NK-92 treated with Interleukin-12 subunit alpha and Interleukin-12 subunit beta, amount 100 ng/mL, for 24 hours (cell line): ENCODE results near the gene LRRK2.
"Not testable (repeated sequence)": the region's sequence is repeated elsewhere in the genome, so short reads cannot be mapped to it uniquely, and the experiment has no call there.

ENCODE experiments used
- DNase-seq: peaks from one replicate; lab custom pipeline; 2025; lab: John Stamatoyannopoulos, UW

LRRK2 gene

DNA sequence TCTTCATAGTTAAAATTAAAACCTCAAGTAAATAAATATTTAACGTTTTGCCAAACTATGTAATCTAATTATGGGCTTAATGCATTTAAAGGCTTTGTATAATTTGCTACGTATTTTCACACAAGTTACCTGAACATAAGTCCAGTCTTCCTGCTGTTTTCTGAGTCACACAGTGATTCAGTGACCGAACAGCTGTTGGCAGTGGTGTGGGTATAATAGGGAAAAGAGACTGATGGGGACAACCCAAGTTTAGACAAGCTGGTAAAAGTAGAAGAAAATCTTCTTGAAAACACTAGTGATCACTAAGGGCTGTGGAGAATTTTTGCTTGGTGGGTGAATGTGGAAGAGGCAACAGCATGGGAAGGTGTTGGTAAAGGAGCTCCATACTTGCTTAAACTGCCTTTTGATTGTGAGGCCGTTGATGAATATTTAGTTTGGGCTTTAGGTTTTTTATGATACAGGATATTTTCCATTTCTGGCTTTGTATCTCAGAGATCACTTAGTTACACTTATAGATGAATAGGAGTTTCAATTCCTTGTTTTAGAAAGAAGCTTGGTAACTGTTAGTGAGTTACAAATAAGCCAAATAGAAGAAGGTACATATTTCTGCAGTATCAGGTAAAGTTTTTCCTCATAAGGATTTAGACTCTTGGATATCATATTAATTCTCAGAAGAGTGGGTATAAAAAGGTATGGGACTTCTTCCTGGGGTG, 23.9 kb downstream of the LRRK2 start:
- DNase-seq: no peak

DNA sequence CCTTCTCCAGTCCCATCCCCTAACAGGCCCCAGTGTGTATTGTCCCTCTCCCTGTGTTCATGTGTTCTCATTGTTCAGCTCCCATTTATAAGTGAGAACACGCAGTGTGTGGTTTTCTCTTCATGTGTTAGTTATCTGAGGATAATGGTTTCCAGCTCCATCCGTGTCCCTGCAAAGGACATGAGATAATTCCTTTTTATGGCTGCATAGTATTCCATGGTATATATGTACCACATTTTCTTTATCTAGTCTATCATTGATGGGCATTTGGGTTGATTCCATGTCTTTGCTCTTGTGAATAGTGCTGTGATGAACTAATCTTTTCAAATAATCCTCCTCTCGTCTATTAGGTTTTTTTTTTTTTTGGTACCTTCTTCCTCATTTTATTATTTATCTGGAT, 25.9 kb downstream of the LRRK2 start:
- DNase-seq: not testable (repeated sequence)

DNA sequence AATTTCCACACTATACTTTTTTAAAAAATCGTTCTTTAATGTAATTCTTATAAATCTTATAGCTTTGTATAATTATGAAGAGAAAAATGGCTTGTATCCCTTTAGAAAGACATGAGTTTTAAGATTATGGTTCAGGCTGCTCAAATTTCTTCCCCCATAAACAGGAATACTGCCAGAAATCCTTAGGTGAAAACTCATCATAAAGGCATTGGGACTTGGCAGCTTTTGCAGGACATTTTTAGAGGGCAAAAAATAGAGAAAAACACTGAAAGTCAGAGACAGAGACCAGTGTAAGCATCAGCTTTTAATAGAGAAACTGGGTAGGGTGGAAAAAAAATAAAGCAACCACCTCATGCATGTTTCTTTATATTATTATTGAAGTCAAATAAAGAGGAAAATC, 29.1 kb downstream of the LRRK2 start:
- no peak for DNase-seq

DNA sequence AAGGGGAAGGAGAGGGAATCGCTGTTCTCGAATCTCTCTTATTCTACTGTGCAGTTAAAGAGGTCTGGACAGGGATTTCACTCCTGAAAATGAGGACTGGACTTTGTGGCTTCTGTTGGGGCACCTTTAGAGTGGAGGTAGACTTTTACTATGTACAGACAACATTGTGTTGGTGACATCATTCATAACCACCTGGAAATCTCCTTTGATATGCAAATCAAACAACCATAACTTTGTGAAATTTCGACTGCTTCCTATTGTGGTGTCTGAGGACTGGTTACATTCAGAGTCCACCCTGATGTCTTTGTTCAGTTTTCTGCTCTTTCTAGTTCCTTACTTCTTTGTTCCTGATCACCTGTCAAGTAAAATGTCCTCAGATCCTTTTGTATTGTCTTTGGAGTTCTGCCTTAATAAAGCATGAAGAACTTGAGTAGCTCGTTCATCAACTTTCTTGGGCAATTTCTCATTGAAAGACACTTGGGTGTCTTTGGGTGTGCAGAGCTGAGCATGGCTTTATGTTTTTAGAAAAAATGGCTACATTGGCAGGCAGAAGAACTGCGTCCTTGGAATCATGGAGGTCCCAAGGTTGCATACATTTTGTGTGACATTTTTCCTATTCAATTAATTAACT, 29.8 kb downstream of the LRRK2 start:
- DNase-seq: no peak

DNA sequence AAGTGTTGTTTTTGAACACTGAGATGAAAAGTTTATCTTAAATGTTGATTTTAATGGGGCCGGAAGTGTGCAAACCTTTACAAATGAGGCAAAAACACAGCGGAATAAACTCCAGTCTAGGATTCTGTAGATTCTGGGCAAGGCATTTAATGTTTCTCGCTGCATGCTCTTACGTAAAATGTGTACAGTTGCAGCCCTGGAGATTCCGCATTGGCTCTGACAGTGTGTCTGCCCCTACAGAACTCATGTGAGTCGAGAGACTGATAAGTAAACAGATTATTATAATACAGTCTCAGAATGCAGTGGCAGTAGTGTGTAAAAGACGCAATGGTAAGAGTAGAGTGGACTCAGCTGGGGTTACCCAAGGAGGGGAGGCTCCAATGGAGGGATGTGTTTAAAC, 33.6 kb downstream of the LRRK2 start:
- no peak for DNase-seq

DNA sequence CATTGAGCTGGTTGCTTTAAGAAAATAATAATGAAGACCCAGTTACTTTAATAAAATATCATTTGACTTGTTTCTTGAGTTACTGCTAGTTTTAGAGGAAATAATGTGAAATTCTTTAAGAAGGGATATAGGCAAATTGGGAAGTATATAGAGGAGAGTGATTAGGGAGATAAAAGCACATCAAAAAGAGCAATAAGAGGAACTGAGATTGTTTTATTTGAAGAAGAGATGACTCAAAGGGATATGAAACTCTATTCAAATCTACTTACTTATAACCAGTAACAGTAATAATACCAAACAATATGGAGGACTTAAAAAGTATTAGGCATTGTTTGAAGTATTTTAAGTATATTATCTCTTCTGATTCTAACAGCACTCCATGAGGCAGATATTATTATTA, 37.1 kb downstream of the LRRK2 start:
- DNase-seq: no peak

DNA sequence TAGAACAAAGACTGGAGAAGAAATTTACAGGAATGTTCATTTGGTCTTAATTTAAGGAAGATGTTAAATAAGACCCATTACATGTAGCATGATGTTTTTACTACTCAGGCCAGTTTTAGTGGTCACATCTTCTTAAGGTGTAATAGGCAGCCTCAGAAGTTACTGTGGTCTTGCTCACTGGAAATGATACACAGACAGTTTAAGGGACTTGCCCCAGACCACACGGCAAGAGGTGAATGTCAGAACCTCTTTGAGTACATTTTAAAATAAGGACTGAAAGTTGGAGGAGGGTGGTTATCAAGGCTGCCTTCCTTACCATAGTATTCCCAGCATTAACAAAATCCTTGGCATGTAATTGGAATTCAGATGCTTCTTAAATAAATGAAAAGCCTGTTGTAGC, 37.9 kb downstream of the LRRK2 start:
- DNase-seq: no peak

DNA sequence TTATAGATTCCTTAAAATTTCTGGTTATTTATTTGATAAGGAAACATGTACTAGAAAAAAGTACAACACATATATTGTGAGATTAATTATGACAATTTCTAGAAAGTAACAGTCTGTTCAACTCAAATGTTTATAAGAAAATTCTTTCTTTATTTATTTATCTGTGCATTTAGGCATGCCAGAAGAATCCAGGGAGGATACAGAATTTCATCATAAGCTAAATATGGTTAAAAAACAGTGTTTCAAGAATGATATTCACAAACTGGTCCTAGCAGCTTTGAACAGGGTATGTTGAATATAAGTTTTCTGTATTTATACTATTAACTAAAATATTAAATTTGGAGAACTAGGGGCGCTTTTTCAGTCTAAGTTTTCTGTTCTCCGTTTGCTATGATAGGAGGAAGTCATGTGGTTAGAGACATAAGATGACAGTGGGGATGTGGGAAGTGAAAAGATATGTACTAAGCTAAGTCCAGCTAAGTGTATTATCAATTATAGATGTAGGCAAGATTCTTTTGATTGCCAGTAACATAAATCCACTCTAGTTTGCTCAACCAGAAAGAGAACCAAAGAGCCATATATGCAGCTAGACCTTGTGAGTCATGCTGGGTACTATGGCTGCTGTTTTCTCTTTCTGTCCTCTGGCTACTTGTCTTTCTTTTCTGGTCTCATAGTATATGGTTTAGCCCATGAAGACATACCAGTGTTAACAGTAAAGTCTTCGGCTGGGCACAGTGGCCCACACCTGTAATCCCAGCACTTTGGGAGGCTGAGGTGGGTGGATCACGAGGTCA, 39.0 kb downstream of the LRRK2 start:
- DNase-seq: no peak

DNA sequence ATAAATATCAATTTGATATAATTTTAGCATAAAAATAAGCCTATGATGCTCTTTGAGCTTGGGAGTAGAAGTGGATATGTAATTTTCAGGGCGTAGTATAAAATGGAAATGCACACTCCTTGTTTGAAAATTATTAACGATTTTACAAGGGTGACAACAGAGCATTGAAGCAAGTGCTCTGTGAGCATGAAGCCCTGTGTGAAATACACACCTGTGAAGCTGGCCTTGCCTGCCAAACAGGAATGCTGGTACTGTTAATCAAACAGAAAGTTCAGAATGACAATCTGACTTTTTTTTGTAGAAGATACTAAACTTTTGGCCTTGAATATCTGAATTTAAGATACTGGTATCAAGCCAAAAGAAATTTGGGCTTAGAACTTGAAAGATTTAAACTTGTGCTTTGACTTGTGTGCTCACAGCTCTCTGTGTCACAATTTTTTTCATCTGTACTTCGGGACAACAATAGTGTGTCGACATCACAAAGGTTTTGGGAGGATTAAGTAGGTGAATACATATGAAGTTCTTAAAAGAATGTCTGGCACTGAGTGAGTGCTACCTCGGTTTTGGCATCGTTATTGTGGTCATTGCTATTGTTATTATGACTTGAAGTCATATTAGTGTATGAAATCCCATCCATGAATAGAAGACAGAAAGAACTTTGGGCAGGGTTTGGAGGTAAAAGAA, 47.3 kb downstream of the LRRK2 start:
- DNase-seq: no peak

DNA sequence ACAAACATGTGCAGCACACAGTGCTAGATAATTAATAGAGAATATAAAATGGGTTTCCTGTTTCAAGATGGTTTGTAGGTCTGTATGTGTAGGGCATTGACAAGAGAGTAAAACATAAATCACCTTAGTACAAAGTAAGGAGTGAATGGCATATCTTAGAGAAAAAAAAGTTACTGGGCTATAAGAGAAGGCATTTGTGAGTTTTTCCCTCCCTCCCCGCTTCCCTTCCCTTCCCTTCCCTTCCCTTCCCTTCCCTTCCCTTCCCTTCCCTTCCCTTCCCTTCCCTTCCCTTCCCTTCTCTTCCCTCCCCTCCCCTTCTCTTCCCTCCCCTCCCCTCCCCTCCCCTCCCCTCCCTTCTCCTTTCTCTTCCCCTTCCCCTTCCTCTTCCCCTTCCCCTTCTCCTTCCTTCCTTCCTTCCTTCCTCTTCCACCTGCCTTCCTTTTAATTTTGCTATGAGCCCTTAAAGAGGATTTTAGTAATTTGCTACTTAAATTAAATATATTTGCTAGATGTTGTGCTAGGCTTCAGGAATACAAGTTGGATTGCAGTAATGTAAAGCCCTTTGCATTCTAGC, 57.1 kb downstream of the LRRK2 start:
- DNase-seq: no peak

DNA sequence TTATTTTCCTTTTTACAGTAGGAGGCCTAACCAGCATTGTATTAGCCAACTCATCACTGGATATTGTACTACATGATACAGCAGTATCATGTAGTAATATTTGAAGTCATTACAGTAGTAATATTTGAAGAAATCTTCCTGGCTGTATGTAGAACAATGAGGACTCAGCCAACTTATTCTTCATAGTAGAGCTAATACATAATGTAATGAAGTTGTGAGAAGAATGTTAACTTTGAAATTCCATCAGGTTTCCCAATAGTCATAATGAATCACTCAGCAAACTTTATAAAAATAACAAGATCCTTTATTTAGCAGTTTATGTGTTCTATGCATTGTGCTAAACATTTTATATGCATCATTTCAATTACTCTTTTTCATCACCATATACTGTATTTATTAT, 61.8 kb downstream of the LRRK2 start:
- no peak for DNase-seq

DNA sequence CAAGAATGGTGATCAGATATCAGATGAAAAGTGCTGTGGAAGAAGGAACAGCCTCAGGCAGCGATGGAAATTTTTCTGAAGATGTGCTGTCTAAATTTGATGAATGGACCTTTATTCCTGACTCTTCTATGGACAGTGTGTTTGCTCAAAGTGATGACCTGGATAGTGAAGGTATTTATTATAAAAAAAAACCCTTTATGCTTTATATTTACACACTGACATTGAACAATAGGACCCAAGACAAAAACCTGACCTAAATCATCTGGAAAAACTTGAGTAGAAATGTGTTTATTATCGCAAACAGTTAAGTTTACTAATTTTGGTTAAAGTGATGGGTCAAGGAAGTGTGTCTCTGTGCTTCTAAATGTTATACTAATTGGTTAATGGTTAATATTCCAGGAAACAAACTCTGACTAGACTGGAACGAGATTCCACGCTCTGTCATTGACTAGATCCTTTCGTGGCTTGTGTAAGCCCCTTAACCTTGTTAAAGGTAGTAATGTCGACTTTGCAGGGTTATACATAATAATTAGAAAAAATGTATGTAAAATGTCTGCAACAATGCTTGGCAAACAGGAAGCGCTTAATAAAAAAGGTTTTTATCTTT, 62.7 kb downstream of the LRRK2 start:
- no peak for DNase-seq

DNA sequence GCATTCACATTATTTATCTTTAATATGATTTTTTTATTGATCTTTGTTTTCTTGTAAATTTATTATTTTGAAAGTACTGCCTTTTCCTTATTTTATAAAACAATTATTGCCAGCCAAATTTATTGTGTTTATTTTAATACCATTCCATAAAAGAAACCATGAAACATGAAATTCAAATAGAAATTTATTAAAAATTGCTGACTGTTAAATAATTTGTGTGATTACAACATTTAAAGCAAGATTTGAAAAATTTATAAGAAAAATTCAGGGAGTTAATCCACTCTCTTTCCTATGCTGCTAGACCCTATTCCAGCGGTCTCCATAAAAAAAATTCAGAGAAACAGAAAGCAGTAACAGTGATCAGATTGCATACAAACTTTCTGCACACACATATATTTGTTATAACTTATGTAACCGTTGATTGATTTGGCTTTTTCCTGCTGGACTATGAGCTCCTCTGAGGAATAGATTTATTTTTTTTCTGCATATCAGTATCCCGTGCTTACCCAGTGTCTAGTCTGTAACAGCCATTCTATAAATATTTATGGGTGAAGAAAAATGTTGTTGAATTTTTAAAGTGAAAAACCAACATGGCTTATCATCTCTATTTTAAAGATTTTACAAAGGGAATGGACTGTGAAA, 68.1 kb downstream of the LRRK2 start:
- DNase-seq: no peak

DNA sequence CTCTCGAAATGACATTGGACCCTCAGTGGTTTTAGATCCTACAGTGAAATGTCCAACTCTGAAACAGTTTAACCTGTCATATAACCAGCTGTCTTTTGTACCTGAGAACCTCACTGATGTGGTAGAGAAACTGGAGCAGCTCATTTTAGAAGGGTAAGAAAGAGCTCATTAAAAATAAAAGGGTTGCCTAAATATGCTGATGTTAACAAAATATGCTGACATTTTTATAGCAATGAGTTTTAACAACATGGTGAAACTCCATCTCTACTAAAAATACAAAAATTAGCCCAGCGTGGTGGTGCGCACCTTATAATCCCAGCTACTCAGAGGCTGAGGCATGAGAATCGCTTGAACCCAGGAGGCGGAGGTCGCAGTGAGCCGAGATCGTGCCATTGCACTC, 73.5 kb downstream of the LRRK2 start:
- no peak for DNase-seq

DNA sequence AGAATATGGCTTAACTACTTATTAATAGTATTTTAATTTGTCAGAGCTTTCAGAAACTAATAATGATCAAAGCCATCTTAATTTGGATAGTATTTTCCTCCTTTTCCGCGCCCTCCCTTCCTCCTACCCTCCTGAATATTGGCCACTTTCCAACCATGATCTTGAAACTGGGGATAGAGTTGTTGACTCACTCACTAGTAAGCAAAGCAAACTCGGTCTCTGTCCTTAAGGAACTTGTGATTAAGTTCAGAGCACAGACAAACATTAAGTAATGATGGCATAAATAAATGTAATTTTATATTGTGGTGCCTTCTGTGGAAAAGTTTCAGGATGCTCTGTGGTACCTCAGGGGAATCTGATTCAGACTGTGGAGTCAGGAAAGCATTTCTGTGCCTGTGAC, 75.7 kb downstream of the LRRK2 start:
- no peak for DNase-seq

DNA sequence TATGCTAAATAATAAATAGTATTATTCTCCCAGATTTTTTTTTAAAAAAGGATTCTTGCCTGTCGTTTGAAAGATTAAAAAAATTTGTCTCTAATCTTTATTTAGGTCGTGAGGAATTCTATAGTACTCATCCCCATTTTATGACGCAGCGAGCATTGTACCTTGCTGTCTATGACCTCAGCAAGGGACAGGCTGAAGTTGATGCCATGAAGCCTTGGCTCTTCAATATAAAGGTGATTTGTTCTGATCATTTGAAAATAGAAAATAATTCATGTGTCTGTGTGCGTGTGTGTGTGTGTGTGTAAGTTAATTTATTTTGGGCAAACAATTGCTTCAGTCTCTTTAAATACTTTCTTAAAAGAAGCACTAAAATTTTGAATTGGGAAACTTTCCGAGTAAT, 84.2 kb downstream of the LRRK2 start:
- DNase-seq: no peak

DNA sequence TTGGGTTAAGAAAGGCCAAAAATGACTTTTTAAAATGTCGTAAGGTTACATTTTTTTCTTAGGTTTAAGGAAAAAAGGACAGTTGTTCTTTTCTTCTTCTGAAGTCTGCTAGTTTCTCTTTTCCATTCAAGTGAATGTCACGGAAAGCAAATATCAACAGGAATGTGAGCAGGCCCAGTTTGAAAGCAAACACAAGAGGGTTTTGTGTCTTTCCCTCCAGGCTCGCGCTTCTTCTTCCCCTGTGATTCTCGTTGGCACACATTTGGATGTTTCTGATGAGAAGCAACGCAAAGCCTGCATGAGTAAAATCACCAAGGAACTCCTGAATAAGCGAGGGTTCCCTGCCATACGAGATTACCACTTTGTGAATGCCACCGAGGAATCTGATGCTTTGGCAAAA, 85.4 kb downstream of the LRRK2 start:
- DNase-seq: no peak

DNA sequence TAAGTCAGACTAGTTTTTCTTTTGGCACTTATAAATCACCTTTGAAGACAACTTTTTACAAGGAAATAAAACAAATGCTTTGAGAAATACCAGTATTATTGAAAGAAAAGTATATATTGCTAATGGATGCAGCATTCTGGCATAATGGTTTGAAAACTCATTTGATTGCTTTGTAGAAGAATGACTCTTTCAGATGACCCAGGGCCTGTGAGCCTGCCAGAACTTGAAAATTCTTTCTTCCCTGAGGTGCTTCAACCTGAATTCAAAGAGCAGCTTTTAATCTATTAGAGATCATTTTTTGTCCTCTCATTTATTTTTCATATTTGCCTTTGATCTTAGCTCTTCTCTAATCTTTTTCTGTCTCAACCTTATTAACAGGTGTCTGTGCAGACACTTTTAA, 87.4 kb downstream of the LRRK2 start:
- DNase-seq: no peak

DNA sequence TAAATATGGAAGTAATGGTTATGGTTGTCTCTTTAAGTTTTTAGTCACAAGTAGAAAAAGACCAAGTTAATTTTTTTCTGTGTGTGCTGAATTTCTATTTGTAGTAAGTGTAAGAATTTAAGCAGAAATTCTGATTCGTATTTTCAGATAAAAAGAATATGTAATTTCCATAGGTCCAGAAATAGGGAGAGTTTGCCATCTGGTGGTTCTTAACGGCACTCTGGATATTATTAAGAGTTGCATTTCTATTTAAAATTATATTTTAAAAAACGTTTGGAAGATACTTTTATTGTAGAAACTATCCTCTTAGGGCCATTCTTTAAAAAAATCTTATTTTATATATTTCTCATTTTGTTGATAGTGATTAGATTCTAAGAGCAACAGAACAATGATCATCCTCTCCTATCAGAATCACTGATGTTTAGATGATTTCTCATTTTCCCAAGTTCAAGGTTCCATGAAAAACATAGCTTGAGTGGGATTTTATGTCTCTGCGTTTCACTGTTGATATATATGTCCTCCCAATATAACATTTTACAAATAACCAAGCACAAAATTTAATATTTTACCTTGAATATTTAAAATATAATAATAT, 88.3 kb downstream of the LRRK2 start:
- no peak for DNase-seq

DNA sequence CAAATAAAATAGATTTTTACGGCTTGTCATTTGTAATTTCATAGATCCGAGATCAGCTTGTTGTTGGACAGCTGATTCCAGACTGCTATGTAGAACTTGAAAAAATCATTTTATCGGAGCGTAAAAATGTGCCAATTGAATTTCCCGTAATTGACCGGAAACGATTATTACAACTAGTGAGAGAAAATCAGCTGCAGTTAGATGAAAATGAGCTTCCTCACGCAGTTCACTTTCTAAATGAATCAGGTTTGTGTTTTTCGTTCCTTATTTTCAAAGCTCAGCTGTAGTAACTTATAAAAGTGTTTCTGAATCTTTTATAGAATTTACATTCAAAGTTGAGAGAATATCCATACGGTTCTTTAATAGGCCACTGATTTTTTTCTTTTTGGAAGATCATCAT, 89.1 kb downstream of the LRRK2 start:
- no peak for DNase-seq

DNA sequence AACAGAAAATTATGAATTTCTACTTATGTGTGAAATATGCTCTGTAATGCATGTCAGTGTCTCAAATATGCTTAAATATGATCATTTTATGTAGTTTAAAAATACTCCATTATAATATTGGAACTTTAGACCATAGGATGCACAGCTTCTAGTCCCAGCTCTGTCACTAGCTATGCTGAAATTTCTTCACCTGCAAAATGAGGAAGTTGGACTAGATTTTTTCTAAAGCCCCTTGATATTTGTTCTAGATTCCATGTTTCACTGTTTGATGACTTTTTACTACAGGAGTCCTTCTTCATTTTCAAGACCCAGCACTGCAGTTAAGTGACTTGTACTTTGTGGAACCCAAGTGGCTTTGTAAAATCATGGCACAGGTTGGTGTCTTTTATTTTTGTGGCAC, 90.1 kb downstream of the LRRK2 start:
- DNase-seq: no peak
